WTC11 (cell line): ENCODE measurements around the gene CFDP1. TPM values are rescaled to one million over a fixed set of nuclear protein-coding genes. Genes with fewer than 3 reads are reported as not detected.

Experiments
- ATAC-seq: fragments of 200-7000 bp; cut with Tn5 transposase; 2 replicates; pipeline ENCODE4 v1.10.0; 2021; ENCODE audit warnings: mild to moderate bottlenecking, moderate library complexity
- CTCF ChIA-PET: fragments of 300-600 bp; sonication (Branson Sonifier 250); formaldehyde crosslinking; loops from one replicate; lab custom pipeline; 2021; ENCODE audit warnings: antibody characterized with exemption; lab: Charles Lee
- POLR2A ChIA-PET: fragments of 350-600 bp; sonication (Branson Sonifier 250); formaldehyde crosslinking; loops from one replicate; lab custom pipeline; 2021; ENCODE audit warnings: antibody characterized with exemption; lab: Charles Lee
- DNase-seq: peaks from one replicate; pipeline ENCODE4 v3.0.0; 2021; ENCODE audit warnings: low spot score
- H3K27ac Mint-ChIP-seq: 2 replicates; pipeline ENCODE4 v1.8.0; 2021; ENCODE audit warnings: mixed read lengths
- H3K27me3 Mint-ChIP-seq: 2 replicates; pipeline ENCODE4 v1.8.0; 2021; ENCODE audit warnings: low read depth, mild to moderate bottlenecking, moderate library complexity, mixed read lengths
- H3K36me3 Mint-ChIP-seq: 2 replicates; pipeline ENCODE4 v1.8.0; 2021; ENCODE audit warnings: mixed read lengths
- H3K4me1 Mint-ChIP-seq: 2 replicates; pipeline ENCODE4 v1.8.0; 2022; ENCODE audit warnings: mixed read lengths
- H3K4me3 Mint-ChIP-seq: 2 replicates; pipeline ENCODE4 v1.8.0; 2021; ENCODE audit warnings: mild to moderate bottlenecking, moderate library complexity, mixed read lengths
- H3K9me3 Mint-ChIP-seq: 2 replicates; pipeline ENCODE4 v1.8.0; 2021; ENCODE audit warnings: mixed read lengths
- E2F4 ChIP-seq: sonication (generic); formaldehyde crosslinking; IDR thresholded peaks from 2 replicates; pipeline ENCODE4 v1.8.1; 2022; ENCODE audit warnings: low read depth, mild to moderate bottlenecking, moderate library complexity, missing genetic modification reagents, borderline replicate concordance
- EMX1 ChIP-seq: fragments of 250-450 bp; sonication (Bioruptor Pico); IDR thresholded peaks from 2 replicates; pipeline ENCODE4 v1.8.0; 2021; ENCODE audit warnings: mild to moderate bottlenecking
- FOXP1 ChIP-seq: sonication (generic); formaldehyde crosslinking; IDR thresholded peaks from 2 replicates; pipeline ENCODE4 v1.8.0; 2022; ENCODE audit warnings: missing genetic modification reagents, mild to moderate bottlenecking, moderate library complexity, borderline replicate concordance
- HMGA2 ChIP-seq: fragments of 250-450 bp; sonication (Bioruptor Pico); IDR thresholded peaks from 2 replicates; pipeline ENCODE4 v1.4.0; 2021; ENCODE audit warnings: mild to moderate bottlenecking, moderate library complexity
- IRF1 ChIP-seq: sonication (generic); formaldehyde crosslinking; IDR thresholded peaks from 2 replicates; pipeline ENCODE4 v1.8.0; 2023; ENCODE audit warnings: missing genetic modification reagents
- IRF2 ChIP-seq: sonication (generic); formaldehyde crosslinking; IDR thresholded peaks from 2 replicates; pipeline ENCODE4 v1.8.0; 2022; ENCODE audit warnings: low read depth, missing genetic modification reagents, borderline replicate concordance
- NFE2L1 ChIP-seq: sonication (generic); formaldehyde crosslinking; IDR thresholded peaks from 2 replicates; pipeline ENCODE4 v1.8.1; 2023; ENCODE audit warnings: missing genetic modification reagents
- PRRX2 ChIP-seq: fragments of 250-450 bp; sonication (Bioruptor Pico); IDR thresholded peaks from 2 replicates; pipeline ENCODE4 v1.8.0; 2021; ENCODE audit warnings: mild to moderate bottlenecking
- TP53 ChIP-seq: sonication (generic); formaldehyde crosslinking; IDR thresholded peaks from 2 replicates; pipeline ENCODE4 v1.8.1; 2023; ENCODE audit warnings: mild to moderate bottlenecking, missing genetic modification reagents
- USF1 ChIP-seq: sonication (generic); formaldehyde crosslinking; IDR thresholded peaks from 2 replicates; pipeline ENCODE4 v1.8.0; 2022; ENCODE audit warnings: mild to moderate bottlenecking, missing genetic modification reagents
- ZNF317 ChIP-seq: sonication (generic); formaldehyde crosslinking; IDR thresholded peaks from 2 replicates; pipeline ENCODE4 v1.8.1; 2023; ENCODE audit warnings: low read depth, mild to moderate bottlenecking, moderate library complexity, missing genetic modification reagents, borderline replicate concordance
- ZNF423 ChIP-seq: fragments of 250-450 bp; sonication (Bioruptor Pico); IDR thresholded peaks from 2 replicates; pipeline ENCODE4 v2.1.2; 2022; ENCODE audit warnings: mild to moderate bottlenecking, moderate library complexity
- ZNF512 ChIP-seq: sonication (generic); formaldehyde crosslinking; IDR thresholded peaks from 2 replicates; pipeline ENCODE4 v1.8.1; 2022; ENCODE audit warnings: missing genetic modification reagents, borderline replicate concordance
- total RNA-seq: library from RNA; stranded (reverse); gene quantifications from 3 replicates; pipeline ENCODE4 v1.2.3, GENCODE V29; 2021
- TF ChIP-seq, protein P1 (sequence below): fragments of 250-450 bp; sonication (Bioruptor Pico); conservative IDR thresholded peaks from 2 replicates; pipeline ENCODE4 v1.9.0; 2021; ENCODE audit warnings: mild to moderate bottlenecking
- TF ChIP-seq, protein P2 (sequence below): sonication (generic); formaldehyde crosslinking; IDR thresholded peaks from 2 replicates; pipeline ENCODE4 v1.8.1; 2022; ENCODE audit warnings: mild to moderate bottlenecking, moderate library complexity, missing genetic modification reagents
- TF ChIP-seq, protein P3 (sequence below): sonication (generic); formaldehyde crosslinking; IDR thresholded peaks from 2 replicates; pipeline ENCODE4 v1.8.1; 2023; ENCODE audit warnings: mild to moderate bottlenecking, moderate library complexity, missing genetic modification reagents

The CFDP1 gene
- total RNA-seq, 1 experiment from 2014 or later = 79.2 TPM

DNA sequence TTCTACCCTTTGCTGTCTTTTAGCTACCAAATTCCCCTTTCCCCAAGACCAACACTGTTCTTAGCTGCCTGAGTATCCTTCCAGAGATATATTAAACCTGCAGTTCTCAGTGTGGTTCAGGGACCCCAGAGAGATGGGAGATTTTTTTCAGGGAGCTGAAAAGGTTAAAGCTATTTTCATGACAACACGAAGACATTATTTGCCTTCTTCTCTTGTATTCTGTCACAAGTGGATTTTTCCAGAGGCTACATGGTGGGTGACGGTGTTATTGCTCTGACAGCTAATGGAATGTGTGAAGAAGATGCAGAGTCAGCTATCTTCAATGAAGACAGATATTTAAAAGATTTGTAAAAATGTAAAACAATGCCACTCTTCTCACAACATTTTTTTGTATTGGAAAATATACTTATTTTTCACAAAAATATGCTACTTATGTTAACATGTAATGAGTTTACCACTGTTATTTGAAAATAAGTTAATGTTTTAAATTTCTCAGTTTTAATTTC is 69.0 kb downstream of the CFDP1 start (continued):
- no peak for TF ChIP-seq FOXP1 (CRISPR knock-in tag)
- TF ChIP-seq USF1 (CRISPR knock-in tag) = no peak

- Mint-ChIP-seq H3K27me3 (no peaks in the 10 kb centered on the region), H3K9me3 (no peaks in the 10 kb centered on the region), H3K4me1 (peaks cover 3% of the 10 kb centered on the region; the same call in 1 of the 2 replicates), H3K4me3 (no peak overlapping the region), H3K36me3 (peaks cover 5% of the 10 kb centered on the region), H3K27ac (peak overlapping the region; percentile 70; the same call in 1 of the 2 replicates)
- ChIA-PET CTCF (no interaction called here), POLR2A (no interaction called here)
- DNase-seq (no peak), ATAC-seq (no peak)
- no peak for TF ChIP-seq PRRX2 (CRISPR knock-in tag)
- no peak for TF ChIP-seq IRF1
- TF ChIP-seq HMGA2 (CRISPR knock-in tag) = no peak
- no peak for TF ChIP-seq ZNF423
- TF ChIP-seq, protein P1, sequence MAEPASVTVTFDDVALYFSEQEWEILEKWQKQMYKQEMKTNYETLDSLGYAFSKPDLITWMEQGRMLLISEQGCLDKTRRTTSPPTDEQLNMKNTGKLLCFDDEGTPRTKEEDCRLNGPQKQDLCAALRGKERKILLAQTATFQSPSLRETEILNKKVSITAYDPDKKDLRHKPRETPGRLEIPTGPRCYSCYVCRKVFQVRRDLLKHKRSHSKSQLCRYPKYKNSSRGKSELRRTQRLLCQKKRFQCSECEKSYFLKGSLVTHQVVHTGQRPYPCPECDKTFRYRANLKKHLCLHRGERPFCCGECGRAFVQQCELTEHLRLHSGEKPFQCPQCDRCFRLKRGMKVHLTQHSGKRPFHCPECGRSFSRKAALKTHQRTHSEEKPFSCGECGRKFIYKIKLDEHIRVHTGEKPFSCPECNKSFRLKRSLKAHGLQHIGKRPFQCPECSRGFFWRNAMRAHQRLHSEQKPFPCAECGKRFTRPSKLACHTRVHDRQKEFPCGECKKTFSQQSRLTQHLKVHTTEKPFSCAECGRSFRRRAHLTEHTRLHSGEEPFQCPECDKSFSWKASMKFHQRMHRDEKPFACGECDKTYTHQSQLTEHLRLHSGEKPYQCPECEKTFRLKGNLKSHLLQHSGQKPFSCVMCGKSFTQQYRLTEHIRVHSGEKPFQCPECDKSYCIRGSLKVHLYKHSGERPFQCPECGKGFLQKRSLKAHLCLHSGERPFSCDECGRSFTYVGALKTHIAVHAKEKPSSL = no peak
- TF ChIP-seq IRF2 (CRISPR knock-in tag) = no peak
- TF ChIP-seq, protein P2, sequence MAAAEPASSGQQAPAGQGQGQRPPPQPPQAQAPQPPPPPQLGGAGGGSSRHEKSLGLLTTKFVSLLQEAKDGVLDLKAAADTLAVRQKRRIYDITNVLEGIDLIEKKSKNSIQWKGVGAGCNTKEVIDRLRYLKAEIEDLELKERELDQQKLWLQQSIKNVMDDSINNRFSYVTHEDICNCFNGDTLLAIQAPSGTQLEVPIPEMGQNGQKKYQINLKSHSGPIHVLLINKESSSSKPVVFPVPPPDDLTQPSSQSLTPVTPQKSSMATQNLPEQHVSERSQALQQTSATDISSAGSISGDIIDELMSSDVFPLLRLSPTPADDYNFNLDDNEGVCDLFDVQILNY (CRISPR knock-in tag) = no peak
- no peak for TF ChIP-seq E2F4 (CRISPR knock-in tag)
- TF ChIP-seq TP53 (CRISPR knock-in tag) = no peak
- no peak for TF ChIP-seq ZNF317 (CRISPR knock-in tag)
- TF ChIP-seq, protein P3, sequence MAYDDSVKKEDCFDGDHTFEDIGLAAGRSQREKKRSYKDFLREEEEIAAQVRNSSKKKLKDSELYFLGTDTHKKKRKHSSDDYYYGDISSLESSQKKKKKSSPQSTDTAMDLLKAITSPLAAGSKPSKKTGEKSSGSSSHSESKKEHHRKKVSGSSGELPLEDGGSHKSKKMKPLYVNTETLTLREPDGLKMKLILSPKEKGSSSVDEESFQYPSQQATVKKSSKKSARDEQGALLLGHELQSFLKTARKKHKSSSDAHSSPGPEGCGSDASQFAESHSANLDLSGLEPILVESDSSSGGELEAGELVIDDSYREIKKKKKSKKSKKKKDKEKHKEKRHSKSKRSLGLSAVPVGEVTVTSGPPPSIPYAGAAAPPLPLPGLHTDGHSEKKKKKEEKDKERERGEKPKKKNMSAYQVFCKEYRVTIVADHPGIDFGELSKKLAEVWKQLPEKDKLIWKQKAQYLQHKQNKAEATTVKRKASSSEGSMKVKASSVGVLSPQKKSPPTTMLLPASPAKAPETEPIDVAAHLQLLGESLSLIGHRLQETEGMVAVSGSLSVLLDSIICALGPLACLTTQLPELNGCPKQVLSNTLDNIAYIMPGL (CRISPR knock-in tag) = no peak
- TF ChIP-seq EMX1 (CRISPR knock-in tag) = no peak
- no peak for TF ChIP-seq NFE2L1 (CRISPR knock-in tag)
- no peak for TF ChIP-seq ZNF512 (CRISPR knock-in tag)
Observed at GRCh38 chr16:75362846-75363245, 70.5 kb downstream of the CFDP1 start.
